Astrocyte of the cerebellum (primary cell): ENCODE measurements around the gene TFDP1.

ENCODE experiments used
- DNase-seq: peaks from one replicate; pipeline ENCODE4 v3.0.0-alpha.2; 2011; ENCODE audit warnings: low read depth
- H3K4me3 ChIP-seq: 2 replicates; pipeline ENCODE4 v1.5.1; 2011; ENCODE audit warnings: mild to moderate bottlenecking, low read depth, low read length, moderate library complexity
- CTCF ChIP-seq: IDR thresholded peaks from 2 replicates; pipeline ENCODE4 v1.5.1; 2012; ENCODE audit warnings: low read length, low read depth, moderate library complexity, mild to moderate bottlenecking; ENCODE audit errors: missing control alignments
- in situ Hi-C: cut with HindIII; loops from 2 replicates; pipeline ENCODE4 v1.10.0; 2017; ENCODE audit warnings: low sequenced_read_pairs

TFDP1 gene

GRCh38 chr13:113627136-113627535, 42.6 kb downstream of the TFDP1 start:
- H3K4me3 ChIP-seq, result no peak overlapping the region
- in situ Hi-C loops, result no loop called here
- no peak for DNase-seq
- TF ChIP-seq CTCF, result no peak

- in situ Hi-C loops, result no loop called here
- H3K4me3 ChIP-seq, result no peak overlapping the region
- no peak for TF ChIP-seq CTCF
- DNase-seq, result no peak
Observed at GRCh38 chr13:113628291-113629270, 44.0 kb downstream of the TFDP1 start.

- DNase-seq, result no peak
- H3K4me3 ChIP-seq, result no peak overlapping the region
- in situ Hi-C loops, result no loop called here
- no peak for TF ChIP-seq CTCF
Observed at GRCh38 chr13:113629866-113630265, 45.3 kb downstream of the TFDP1 start.

- no peak overlapping the region for H3K4me3 ChIP-seq
- no peak for TF ChIP-seq CTCF
- no peak for DNase-seq
- in situ Hi-C loops, result no loop called here
Observed at GRCh38 chr13:113630296-113630695, 45.7 kb downstream of the TFDP1 start.

- TF ChIP-seq CTCF, result no peak
- H3K4me3 ChIP-seq, result no peak overlapping the region
- in situ Hi-C loops, result no loop called here
- no peak for DNase-seq
Observed at GRCh38 chr13:113630804-113631203, 46.3 kb downstream of the TFDP1 start.

- no peak overlapping the region for H3K4me3 ChIP-seq
- no peak for TF ChIP-seq CTCF
- in situ Hi-C loops, result no loop called here
- no peak for DNase-seq
Observed at GRCh38 chr13:113631341-113632095, 47.0 kb downstream of the TFDP1 start.
